ENCODE results near the gene PLEKHG1. TPM values are rescaled to one million over a fixed set of nuclear protein-coding genes. Genes with fewer than 3 reads are reported as not detected.

The PLEKHG1 gene
- total and polyA plus RNA-seq, 2 donors (not counting 1 experiment from before 2014, with no cell fraction given): 66.2 to 450 TPM

DNA sequence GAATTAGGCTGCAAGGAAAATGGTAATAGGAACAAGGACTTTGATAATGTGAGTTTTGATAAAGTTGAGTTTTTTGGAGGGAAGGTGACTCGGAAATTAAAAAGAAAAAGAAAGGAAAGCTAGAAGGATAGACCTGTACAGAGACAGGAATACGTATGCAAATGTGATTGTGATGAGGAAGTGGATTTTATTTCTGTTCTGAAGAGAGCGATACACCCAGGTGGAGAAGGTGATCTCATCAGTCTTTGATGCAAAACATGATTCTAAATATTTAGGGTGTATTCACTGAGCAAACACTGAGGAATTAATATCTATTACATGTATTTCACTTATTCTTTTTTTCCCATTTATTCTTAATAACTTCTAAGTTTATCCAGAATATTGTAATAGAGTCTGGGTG, 9.2 kb upstream of the PLEKHG1 start:
- 51% methylated on average over 2 of the region's 3 CpGs for WGBS (ENCODE audit: insufficient coverage)
- intact Hi-C loops (cut with micrococcal nuclease): loop anchor here (2.0 kb wide), 1 partner anchor 16 kb away; no protein-coding TSS in a partner anchor
- Histone ChIP-seq H2AFZ (ENCODE audit: insufficient read depth, low read depth, low read length, poor library complexity, severe bottlenecking) (no peak overlapping the region), H3K36me3 (replicated peaks in 1 of 2; ENCODE audit: control extremely low read depth in 1 of 2, control insufficient read depth in 1 of 2, extremely low read depth in 1 of 2, insufficient read depth in 2 of 2, low read length in 1 of 2) (no peaks in the 10 kb centered on the region), H3K79me2 (ENCODE audit: control insufficient read depth, insufficient read depth, low read length) (peaks cover 6% of the 10 kb centered on the region), H3K4me2 (replicated peaks; ENCODE audit: low read depth, low read length, poor library complexity, severe bottlenecking) (peak overlapping the region; percentile 44), H3K4me3 (ENCODE audit: control extremely low read depth in 1 of 5, extremely low read depth in 1 of 5, insufficient read depth in 1 of 5, low read depth in 2 of 5, low read length in 4 of 5) (no peak overlapping the region), H3K9ac (ENCODE audit: low read length) (no peak overlapping the region), H3K4me1 (ENCODE audit: control insufficient read depth in 2 of 2, insufficient read depth in 2 of 2, low read length in 2 of 2) (peaks cover 8 to 14% of the 10 kb centered on the region in 2 donors), H3K27me3 (replicated peaks in 1 of 4; ENCODE audit: control extremely low read depth in 1 of 4, control insufficient read depth in 3 of 4, insufficient read depth in 4 of 4, low read length in 3 of 4) (peaks cover 0 to 3% (median 1%) of the 10 kb centered on the region in 4 experiments), H3K27ac (ENCODE audit: low read length in 2 of 2) (no peak overlapping the region), H4K20me1 (ENCODE audit: control insufficient read depth, insufficient read depth, low read length, poor library complexity, severe bottlenecking) (no peaks in the 10 kb centered on the region), H3K9me3 (ENCODE audit: control extremely low read depth in 1 of 3, control insufficient read depth in 2 of 3, insufficient read depth in 1 of 3, low read length in 2 of 3) (no peaks in the 10 kb centered on the region)
- Mint-ChIP-seq H3K4me3 (peak overlapping the region; percentile 55), H3K4me1 (peaks cover 11% of the 10 kb centered on the region), H3K9me3 (ENCODE audit: insufficient read depth) (no peaks in the 10 kb centered on the region), H3K27ac (no peak overlapping the region), H3K27me3 (no peaks in the 10 kb centered on the region)
- DNase-seq (peak; percentile 51), ATAC-seq (ENCODE audit: low read depth) (peak; percentile 67)
- CTCF ChIA-PET: interaction anchor here (0.6 to 1.6 kb wide), 4 partner anchors 10 to 172 kb away, joined by 3 to 5 read pairs (median 4); no protein-coding TSS in a partner anchor
- POLR2A ChIA-PET: no interaction called here
- TF ChIP-seq, protein P1, sequence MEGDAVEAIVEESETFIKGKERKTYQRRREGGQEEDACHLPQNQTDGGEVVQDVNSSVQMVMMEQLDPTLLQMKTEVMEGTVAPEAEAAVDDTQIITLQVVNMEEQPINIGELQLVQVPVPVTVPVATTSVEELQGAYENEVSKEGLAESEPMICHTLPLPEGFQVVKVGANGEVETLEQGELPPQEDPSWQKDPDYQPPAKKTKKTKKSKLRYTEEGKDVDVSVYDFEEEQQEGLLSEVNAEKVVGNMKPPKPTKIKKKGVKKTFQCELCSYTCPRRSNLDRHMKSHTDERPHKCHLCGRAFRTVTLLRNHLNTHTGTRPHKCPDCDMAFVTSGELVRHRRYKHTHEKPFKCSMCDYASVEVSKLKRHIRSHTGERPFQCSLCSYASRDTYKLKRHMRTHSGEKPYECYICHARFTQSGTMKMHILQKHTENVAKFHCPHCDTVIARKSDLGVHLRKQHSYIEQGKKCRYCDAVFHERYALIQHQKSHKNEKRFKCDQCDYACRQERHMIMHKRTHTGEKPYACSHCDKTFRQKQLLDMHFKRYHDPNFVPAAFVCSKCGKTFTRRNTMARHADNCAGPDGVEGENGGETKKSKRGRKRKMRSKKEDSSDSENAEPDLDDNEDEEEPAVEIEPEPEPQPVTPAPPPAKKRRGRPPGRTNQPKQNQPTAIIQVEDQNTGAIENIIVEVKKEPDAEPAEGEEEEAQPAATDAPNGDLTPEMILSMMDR (IDR thresholded peaks at IDR 0.05): no peak
- TF ChIP-seq EZH2 (IDR thresholded peaks at IDR 0.05; ENCODE audit: borderline replicate concordance, insufficient read depth, low read depth, low read length, poor library complexity, severe bottlenecking): no peak

- 93% methylated on average over 2 of the region's 5 CpGs for WGBS (ENCODE audit: insufficient coverage)
- no peak overlapping the region for H2AFZ ChIP-seq (ENCODE audit: insufficient read depth, low read depth, low read length, poor library complexity, severe bottlenecking)
- intact Hi-C loops (cut with micrococcal nuclease): no loop called here
- no peaks in the 10 kb centered on the region for H4K20me1 ChIP-seq (ENCODE audit: control insufficient read depth, insufficient read depth, low read length, poor library complexity, severe bottlenecking)
- H3K9ac ChIP-seq (ENCODE audit: low read length): no peak overlapping the region
- no peak overlapping the region for H3K4me3 ChIP-seq (ENCODE audit: control extremely low read depth in 1 of 5, extremely low read depth in 1 of 5, insufficient read depth in 1 of 5, low read depth in 2 of 5, low read length in 4 of 5)
- Mint-ChIP-seq H3K9me3 (ENCODE audit: insufficient read depth) (no peaks in the 10 kb centered on the region), H3K27ac (no peak overlapping the region), H3K4me3 (no peak overlapping the region), H3K4me1 (peaks cover 16% of the 10 kb centered on the region), H3K27me3 (no peaks in the 10 kb centered on the region)
- H3K27me3 ChIP-seq (replicated peaks in 1 of 4; ENCODE audit: control extremely low read depth in 1 of 4, control insufficient read depth in 3 of 4, insufficient read depth in 4 of 4, low read length in 3 of 4): peaks cover 0 to 3% (median 0%) of the 10 kb centered on the region in 4 experiments
- peaks cover 6% of the 10 kb centered on the region for H3K79me2 ChIP-seq (ENCODE audit: control insufficient read depth, insufficient read depth, low read length)
- TF ChIP-seq, protein P1 (IDR thresholded peaks at IDR 0.05): no peak
- no peak for TF ChIP-seq EZH2 (IDR thresholded peaks at IDR 0.05; ENCODE audit: borderline replicate concordance, insufficient read depth, low read depth, low read length, poor library complexity, severe bottlenecking)
- no peak overlapping the region for H3K27ac ChIP-seq (ENCODE audit: low read length in 2 of 2)
- peaks cover 11 to 16% of the 10 kb centered on the region in 2 donors for H3K4me1 ChIP-seq (ENCODE audit: control insufficient read depth in 2 of 2, insufficient read depth in 2 of 2, low read length in 2 of 2)
- H3K36me3 ChIP-seq (replicated peaks in 1 of 2; ENCODE audit: control extremely low read depth in 1 of 2, control insufficient read depth in 1 of 2, extremely low read depth in 1 of 2, insufficient read depth in 2 of 2, low read length in 1 of 2): no peaks in the 10 kb centered on the region
- H3K9me3 ChIP-seq (ENCODE audit: control extremely low read depth in 1 of 3, control insufficient read depth in 2 of 3, insufficient read depth in 1 of 3, low read length in 2 of 3): no peaks in the 10 kb centered on the region
- POLR2A ChIA-PET: interaction anchor here (0.6 kb wide), 1 partner anchor 19 kb away, joined by 4 read pairs; no protein-coding TSS in a partner anchor
- DNase-seq: no peak
- no peak overlapping the region for H3K4me2 ChIP-seq (replicated peaks; ENCODE audit: low read depth, low read length, poor library complexity, severe bottlenecking)
- ATAC-seq (ENCODE audit: low read depth): no peak
- CTCF ChIA-PET: interaction anchor here (0.9 kb wide), 1 partner anchor 218 kb away, joined by 4 read pairs; no protein-coding TSS in a partner anchor
Measured at GRCh38 chr6:150592377-150592995, 7.2 kb upstream of the PLEKHG1 start.
